Right atrium auricular region (tissue), 2 donors: Measurements from ENCODE around the gene SPG21. TPM values are rescaled to one million over a fixed set of nuclear protein-coding genes. Genes with fewer than 3 reads are reported as not detected.

ENCODE experiments used
- DNase-seq: peaks from one replicate; pipeline ENCODE4 v3.0.0-alpha.2; 2019; ENCODE audit warnings: low spot score
- H3K27ac ChIP-seq, 2 donors: fragments of 200-600 bp; sonication (generic); 1 replicate in 1 of 2; 2 replicates in 1 of 2; pipeline ENCODE4 v1.5.1; 2016 to 2019
- H3K27me3 ChIP-seq, 2 donors: fragments of 200-600 bp; sonication (generic); one replicate each; pipeline versions ENCODE4 v1.5.1 to v1.6.0; 2017 to 2019
- H3K36me3 ChIP-seq: fragments of 200-600 bp; sonication (generic); one replicate; pipeline ENCODE4 v1.5.1; 2016
- H3K4me1 ChIP-seq, 2 donors: fragments of 200-600 bp; sonication (generic); one replicate each; pipeline versions ENCODE4 v1.5.1 to v1.6.0; 2017 to 2019
- H3K4me3 ChIP-seq, 2 donors: fragments of 200-600 bp; sonication (generic); 1 replicate in 1 of 2; 2 replicates in 1 of 2; pipeline ENCODE4 v1.5.1; 2017 to 2019; ENCODE audit warnings: mild to moderate bottlenecking in 1 of 2, moderate library complexity in 1 of 2
- H3K9me3 ChIP-seq, 2 donors: fragments of 200-600 bp; sonication (generic); one replicate each; pipeline ENCODE4 v1.5.1; 2019
- total RNA-seq, 2 donors: library from RNA; depleted of rRNA; stranded (reverse); fragments of >200 nt; gene quantifications; one replicate each; pipeline ENCODE4 v1.1.0, GENCODE V29; 2016
- TF ChIP-seq, protein P1 (sequence below), 2 donors: fragments of 200-600 bp; sonication (generic); IDR thresholded peaks; one replicate each; pipeline ENCODE4 v1.5.1; 2019; ENCODE audit warnings: antibody characterized with exemption in 2 of 2

Gene SPG21
- total RNA-seq, 2 donors from 2014 or later, result 48.8 to 52.8 TPM

DNA sequence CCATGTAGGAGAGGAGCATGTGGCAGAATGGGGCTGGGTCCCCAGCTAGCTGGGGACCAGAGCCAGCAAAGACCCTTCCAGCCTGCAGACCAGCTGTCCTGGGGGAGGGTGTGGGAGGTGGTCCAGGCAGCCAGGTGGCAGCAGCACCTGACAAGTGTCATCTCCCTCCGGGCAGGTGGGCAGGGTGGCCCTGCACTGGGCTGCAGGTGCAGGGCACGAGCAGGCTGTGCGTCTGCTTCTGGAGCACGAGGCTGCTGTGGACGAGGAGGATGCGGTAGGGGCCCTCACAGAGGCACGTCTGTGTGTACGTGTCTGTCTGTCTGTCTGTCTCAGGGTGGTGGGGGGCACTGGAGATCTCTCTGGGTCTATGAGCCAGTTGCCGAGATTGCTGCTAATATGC is 72.5 kb downstream of the SPG21 start:
- H3K4me1 ChIP-seq, result peaks cover 0 to 15% of the 10 kb centered on the region in 2 donors
- H3K27me3 ChIP-seq, result no peaks in the 10 kb centered on the region
- no peaks in the 10 kb centered on the region for H3K9me3 ChIP-seq
- no peaks in the 10 kb centered on the region for H3K36me3 ChIP-seq
- no peak overlapping the region for H3K27ac ChIP-seq
- no peak overlapping the region for H3K4me3 ChIP-seq
- TF ChIP-seq, protein P1, sequence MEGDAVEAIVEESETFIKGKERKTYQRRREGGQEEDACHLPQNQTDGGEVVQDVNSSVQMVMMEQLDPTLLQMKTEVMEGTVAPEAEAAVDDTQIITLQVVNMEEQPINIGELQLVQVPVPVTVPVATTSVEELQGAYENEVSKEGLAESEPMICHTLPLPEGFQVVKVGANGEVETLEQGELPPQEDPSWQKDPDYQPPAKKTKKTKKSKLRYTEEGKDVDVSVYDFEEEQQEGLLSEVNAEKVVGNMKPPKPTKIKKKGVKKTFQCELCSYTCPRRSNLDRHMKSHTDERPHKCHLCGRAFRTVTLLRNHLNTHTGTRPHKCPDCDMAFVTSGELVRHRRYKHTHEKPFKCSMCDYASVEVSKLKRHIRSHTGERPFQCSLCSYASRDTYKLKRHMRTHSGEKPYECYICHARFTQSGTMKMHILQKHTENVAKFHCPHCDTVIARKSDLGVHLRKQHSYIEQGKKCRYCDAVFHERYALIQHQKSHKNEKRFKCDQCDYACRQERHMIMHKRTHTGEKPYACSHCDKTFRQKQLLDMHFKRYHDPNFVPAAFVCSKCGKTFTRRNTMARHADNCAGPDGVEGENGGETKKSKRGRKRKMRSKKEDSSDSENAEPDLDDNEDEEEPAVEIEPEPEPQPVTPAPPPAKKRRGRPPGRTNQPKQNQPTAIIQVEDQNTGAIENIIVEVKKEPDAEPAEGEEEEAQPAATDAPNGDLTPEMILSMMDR (IDR thresholded peaks at IDR 0.05), result no peak
- no peak for DNase-seq

DNA sequence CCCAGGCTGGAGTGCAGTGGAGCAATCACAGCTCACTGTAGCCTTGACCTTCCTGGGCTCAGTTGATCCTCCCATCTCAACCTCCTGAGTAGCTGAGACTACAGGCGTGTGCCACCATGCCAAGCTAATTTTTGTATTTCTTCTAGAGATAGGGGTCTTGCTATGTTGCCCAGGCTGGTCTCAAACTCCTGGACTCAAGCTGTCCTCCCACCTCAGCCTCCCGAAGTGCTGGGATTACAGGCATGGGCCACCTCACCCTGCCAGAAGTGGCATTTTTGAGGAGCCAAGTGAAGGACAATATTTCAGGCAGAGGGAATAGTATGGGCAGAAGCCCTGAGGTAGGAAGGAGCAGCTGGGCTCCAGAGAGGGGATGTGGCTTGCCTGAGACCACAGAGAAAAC is 73.3 kb downstream of the SPG21 start:
- Histone ChIP-seq H3K9me3 (no peaks in the 10 kb centered on the region), H3K36me3 (no peaks in the 10 kb centered on the region), H3K4me3 (no peak overlapping the region), H3K4me1 (peaks cover 0 to 15% of the 10 kb centered on the region in 2 donors), H3K27me3 (no peaks in the 10 kb centered on the region), H3K27ac (no peak overlapping the region)
- TF ChIP-seq, protein P1 (IDR thresholded peaks at IDR 0.05), result no peak
- DNase-seq, result no peak

DNA sequence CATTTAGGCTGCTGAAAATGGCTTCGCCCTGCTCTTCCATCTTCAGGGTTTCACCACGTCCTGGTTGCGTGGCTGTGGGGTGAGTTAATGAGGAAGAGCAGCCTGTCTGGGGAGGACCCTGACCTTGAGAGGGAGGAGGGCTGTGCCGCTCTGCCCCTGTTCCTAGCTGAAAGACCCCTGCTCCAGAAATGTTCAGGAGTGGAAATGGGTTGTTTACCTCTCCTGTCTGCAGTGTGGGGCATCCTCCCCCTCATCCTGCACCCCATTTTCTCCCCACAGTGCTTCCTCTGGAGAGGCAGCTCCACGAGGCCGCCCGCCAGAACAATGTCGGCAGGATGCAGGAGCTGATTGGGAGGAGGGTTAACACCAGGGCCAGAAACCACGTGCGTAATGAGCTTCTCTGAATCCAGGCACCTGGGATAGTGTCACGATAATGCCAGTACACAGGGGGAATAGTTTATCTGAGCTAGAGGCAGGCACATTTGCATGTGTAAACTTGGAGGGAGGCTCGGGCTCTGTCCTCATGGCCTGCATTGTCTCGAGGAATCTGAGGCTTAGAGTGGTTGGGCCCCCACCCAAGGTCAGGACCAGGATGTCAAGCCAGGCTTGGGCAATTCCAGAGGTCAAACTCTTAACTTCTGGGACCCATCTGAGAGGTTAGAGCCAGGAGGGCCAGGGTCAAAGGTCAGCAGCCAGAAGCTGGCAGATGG is 74.0 kb downstream of the SPG21 start:
- Histone ChIP-seq H3K4me1 (peaks cover 0 to 21% of the 10 kb centered on the region in 2 donors), H3K9me3 (no peaks in the 10 kb centered on the region), H3K27ac (no peak overlapping the region), H3K27me3 (no peaks in the 10 kb centered on the region), H3K4me3 (no peak overlapping the region), H3K36me3 (no peaks in the 10 kb centered on the region)
- TF ChIP-seq, protein P1 (IDR thresholded peaks at IDR 0.05), result no peak
- DNase-seq, result no peak

Other genes starting within 250 kb of the SPG21 start
- 10 to 100 TPM; 84.2 to 85.0 TPM for gene RBPMS2, start 214.3 kb downstream of the SPG21 start, total RNA-seq
- gene PIF1, start 164.3 kb downstream of the SPG21 start, total RNA-seq, result under 1 TPM; 0.28 to 0.56 TPM
- gene PLEKHO2, start 148.0 kb downstream of the SPG21 start, total RNA-seq, result 10 to 100 TPM in 1 of 2 donors, 1 to 10 TPM in 1; 6.3 to 19.4 TPM
- 1 to 10 TPM in 1 of 2 donors, under 1 TPM in 1; 0.96 to 2.2 TPM for gene ANKDD1A, start 78.0 kb downstream of the SPG21 start, total RNA-seq
- 10 to 100 TPM; 24.1 to 25.9 TPM for gene MTFMT, start 39.7 kb upstream of the SPG21 start, total RNA-seq
- gene SLC51B, start 55.5 kb upstream of the SPG21 start, total RNA-seq, result not detected
- gene RASL12, start 78.1 kb upstream of the SPG21 start, total RNA-seq, result 100 to 1,000 TPM in 1 of 2 donors, 10 to 100 TPM in 1; 83.3 to 183 TPM
- gene KBTBD13, start 86.8 kb upstream of the SPG21 start, total RNA-seq, result 1 to 10 TPM; 2.6 to 4.4 TPM
- gene UBAP1L, start 125.3 kb upstream of the SPG21 start, total RNA-seq, result 1 to 10 TPM in 1 of 2 donors, under 1 TPM in 1; 0.48 to 1.1 TPM
- 10 to 100 TPM in 1 of 2 donors, 1 to 10 TPM in 1; 8.9 to 13.3 TPM for gene PDCD7, start 143.9 kb upstream of the SPG21 start, total RNA-seq
- gene CLPX, start 195.4 kb upstream of the SPG21 start, total RNA-seq, result 10 to 100 TPM; 28.8 to 39.5 TPM
- 10 to 100 TPM in 1 of 2 donors, 1 to 10 TPM in 1; 2.2 to 32.0 TPM for gene CILP, start 221.6 kb upstream of the SPG21 start, total RNA-seq